ENCODE data around the gene ZC2HC1B. TPM values are rescaled to one million over a fixed set of nuclear protein-coding genes. Genes with fewer than 3 reads are reported as not detected.

The ZC2HC1B gene
- total RNA-seq, 1 donor from 2014 or later, result not detected

GRCh38 chr6:143928853-143929252, 64.6 kb downstream of the ZC2HC1B start:
- DNase-seq (ENCODE audit: extremely low spot score, unreplicated experiment), result no peak
- no peak for TF ChIP-seq CTCF (IDR thresholded peaks at IDR 0.05)
- Mint-ChIP-seq H3K27ac (ENCODE audit: unreplicated experiment) (no peak overlapping the region), H3K27me3 (ENCODE audit: unreplicated experiment) (peaks cover 24% of the 10 kb centered on the region), H3K36me3 (ENCODE audit: unreplicated experiment) (peaks cover 21% of the 10 kb centered on the region), H3K4me3 (ENCODE audit: unreplicated experiment) (no peak overlapping the region), H3K4me1 (ENCODE audit: unreplicated experiment) (no peaks in the 10 kb centered on the region), H3K9me3 (ENCODE audit: unreplicated experiment) (peaks cover 53% of the 10 kb centered on the region)

DNA sequence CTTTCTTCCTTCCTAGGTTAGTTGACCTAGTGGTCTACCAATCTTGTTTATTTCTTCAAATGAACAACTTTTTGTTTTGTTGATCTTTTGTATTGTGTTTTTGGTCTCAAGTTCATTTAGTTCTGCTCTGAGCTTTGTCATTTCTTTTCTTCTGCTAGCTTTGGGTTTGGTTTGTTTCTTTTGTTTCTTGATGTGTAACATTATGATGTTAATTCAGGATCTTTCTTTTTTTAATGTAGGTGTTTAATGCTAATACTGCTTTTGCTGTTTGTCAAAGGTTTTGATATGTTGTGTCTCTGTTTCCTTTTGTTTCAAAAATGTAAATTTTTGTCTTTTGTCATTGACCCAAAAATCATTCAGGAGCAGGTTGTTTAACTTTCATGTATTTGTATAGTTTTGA, 65.7 kb downstream of the ZC2HC1B start:
- Mint-ChIP-seq H3K4me3 (ENCODE audit: unreplicated experiment) (no peak overlapping the region), H3K27ac (ENCODE audit: unreplicated experiment) (no peak overlapping the region), H3K36me3 (ENCODE audit: unreplicated experiment) (peaks cover 18% of the 10 kb centered on the region), H3K27me3 (ENCODE audit: unreplicated experiment) (peaks cover 24% of the 10 kb centered on the region), H3K4me1 (ENCODE audit: unreplicated experiment) (no peaks in the 10 kb centered on the region), H3K9me3 (ENCODE audit: unreplicated experiment) (peaks cover 46% of the 10 kb centered on the region)
- no peak for TF ChIP-seq CTCF (IDR thresholded peaks at IDR 0.05)
- no peak for DNase-seq (ENCODE audit: extremely low spot score, unreplicated experiment)

GRCh38 chr6:143934331-143934730, 70.1 kb downstream of the ZC2HC1B start:
- Mint-ChIP-seq H3K27ac (ENCODE audit: unreplicated experiment) (no peak overlapping the region), H3K4me3 (ENCODE audit: unreplicated experiment) (no peak overlapping the region), H3K4me1 (ENCODE audit: unreplicated experiment) (no peaks in the 10 kb centered on the region), H3K9me3 (ENCODE audit: unreplicated experiment) (peaks cover 22% of the 10 kb centered on the region), H3K27me3 (ENCODE audit: unreplicated experiment) (peaks cover 14% of the 10 kb centered on the region), H3K36me3 (ENCODE audit: unreplicated experiment) (peaks cover 7% of the 10 kb centered on the region)
- no peak for TF ChIP-seq CTCF (IDR thresholded peaks at IDR 0.05)
- no peak for DNase-seq (ENCODE audit: extremely low spot score, unreplicated experiment)

- TF ChIP-seq CTCF (IDR thresholded peaks at IDR 0.05), result no peak
- H3K4me3 Mint-ChIP-seq (ENCODE audit: unreplicated experiment), result no peak overlapping the region
Observed at GRCh38 chr6:143934867-143935266, 70.6 kb downstream of the ZC2HC1B start.

DNA sequence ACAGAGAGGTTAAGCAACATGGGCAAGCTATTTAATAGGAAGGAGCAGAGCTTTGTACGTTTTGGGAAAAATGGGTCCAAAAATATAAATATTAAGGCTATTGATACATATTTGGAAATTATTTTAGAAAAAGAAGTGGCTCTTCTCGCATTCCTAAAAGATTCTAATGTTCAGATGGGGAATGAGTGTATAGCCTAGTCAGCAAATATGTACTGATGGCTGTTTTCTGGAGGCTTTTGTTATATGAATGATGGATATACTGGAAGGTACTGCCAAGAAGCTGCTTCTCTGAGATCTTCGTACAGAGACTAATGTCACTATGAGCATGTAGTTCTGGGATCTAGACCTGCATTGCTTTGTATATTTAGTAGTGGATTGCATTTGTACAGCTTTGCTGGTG, 72.1 kb downstream of the ZC2HC1B start:
- Mint-ChIP-seq H3K4me3 (ENCODE audit: unreplicated experiment) (no peak overlapping the region), H3K4me1 (ENCODE audit: unreplicated experiment) (no peaks in the 10 kb centered on the region), H3K27ac (ENCODE audit: unreplicated experiment) (no peak overlapping the region), H3K9me3 (ENCODE audit: unreplicated experiment) (peaks cover 6% of the 10 kb centered on the region), H3K27me3 (ENCODE audit: unreplicated experiment) (no peaks in the 10 kb centered on the region), H3K36me3 (ENCODE audit: unreplicated experiment) (peaks cover 6% of the 10 kb centered on the region)
- TF ChIP-seq CTCF (IDR thresholded peaks at IDR 0.05), result no peak
- no peak for DNase-seq (ENCODE audit: extremely low spot score, unreplicated experiment)

More at GRCh38 chr6:143934867-143935266, 70.6 kb downstream of the ZC2HC1B start:
- peaks cover 17% of the 10 kb centered on the region for H3K9me3 Mint-ChIP-seq (ENCODE audit: unreplicated experiment)
- H3K4me1 Mint-ChIP-seq (ENCODE audit: unreplicated experiment), result no peaks in the 10 kb centered on the region
- H3K36me3 Mint-ChIP-seq (ENCODE audit: unreplicated experiment), result peaks cover 7% of the 10 kb centered on the region
- DNase-seq (ENCODE audit: extremely low spot score, unreplicated experiment), result no peak
- no peak overlapping the region for H3K27ac Mint-ChIP-seq (ENCODE audit: unreplicated experiment)
- peaks cover 8% of the 10 kb centered on the region for H3K27me3 Mint-ChIP-seq (ENCODE audit: unreplicated experiment)
